ENCODE data around the gene NR2F1-AS1.

DNA sequence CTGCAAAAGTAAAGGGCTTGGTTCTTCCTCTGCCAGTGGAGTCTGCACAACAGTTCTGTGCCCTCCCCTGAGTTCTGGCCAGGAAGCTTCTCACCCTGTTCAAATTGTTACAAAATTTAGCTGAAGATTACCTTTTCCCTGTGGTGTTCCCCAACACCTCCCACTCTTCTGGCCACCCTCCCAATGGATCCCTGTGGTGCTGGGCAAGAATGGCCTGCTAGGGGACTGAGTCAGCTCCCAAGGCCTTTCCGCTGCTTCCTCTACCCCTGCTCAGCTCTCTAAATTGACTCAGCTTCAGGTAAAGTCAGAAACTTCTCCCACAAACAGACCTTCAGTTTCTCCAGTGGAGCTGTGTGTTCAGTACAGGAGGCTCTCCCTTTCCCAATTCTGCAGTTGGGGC, 186.0 kb downstream of the NR2F1-AS1 start:
- TF ChIP-seq, protein P1, sequence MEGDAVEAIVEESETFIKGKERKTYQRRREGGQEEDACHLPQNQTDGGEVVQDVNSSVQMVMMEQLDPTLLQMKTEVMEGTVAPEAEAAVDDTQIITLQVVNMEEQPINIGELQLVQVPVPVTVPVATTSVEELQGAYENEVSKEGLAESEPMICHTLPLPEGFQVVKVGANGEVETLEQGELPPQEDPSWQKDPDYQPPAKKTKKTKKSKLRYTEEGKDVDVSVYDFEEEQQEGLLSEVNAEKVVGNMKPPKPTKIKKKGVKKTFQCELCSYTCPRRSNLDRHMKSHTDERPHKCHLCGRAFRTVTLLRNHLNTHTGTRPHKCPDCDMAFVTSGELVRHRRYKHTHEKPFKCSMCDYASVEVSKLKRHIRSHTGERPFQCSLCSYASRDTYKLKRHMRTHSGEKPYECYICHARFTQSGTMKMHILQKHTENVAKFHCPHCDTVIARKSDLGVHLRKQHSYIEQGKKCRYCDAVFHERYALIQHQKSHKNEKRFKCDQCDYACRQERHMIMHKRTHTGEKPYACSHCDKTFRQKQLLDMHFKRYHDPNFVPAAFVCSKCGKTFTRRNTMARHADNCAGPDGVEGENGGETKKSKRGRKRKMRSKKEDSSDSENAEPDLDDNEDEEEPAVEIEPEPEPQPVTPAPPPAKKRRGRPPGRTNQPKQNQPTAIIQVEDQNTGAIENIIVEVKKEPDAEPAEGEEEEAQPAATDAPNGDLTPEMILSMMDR (conservative IDR thresholded peaks at IDR 0.05; ENCODE audit: low read length), result no peak
- no peak for TF ChIP-seq EZH2phosphoT487 (IDR thresholded peaks at IDR 0.05; ENCODE audit: borderline replicate concordance, low read depth, low read length)

Data from OCI-LY7 (cell line).